Stimulated activated CD8-positive, alpha-beta memory T cell treated with anti-CD3 and anti-CD28 coated beads, Interleukin-7, amount 100 ng/mL, for 4 hours (primary cell): ENCODE data around the gene TP53I11.
A peak's percentile ranks its signal among the peaks of the same experiment; 100 is the strongest.

Experiments used
- DNase-seq, 2 donors: peaks; one replicate each; pipeline ENCODE4 v3.0.0-alpha.2; 2020; ENCODE audit warnings: low read depth in 2 of 2

TP53I11 gene

DNA sequence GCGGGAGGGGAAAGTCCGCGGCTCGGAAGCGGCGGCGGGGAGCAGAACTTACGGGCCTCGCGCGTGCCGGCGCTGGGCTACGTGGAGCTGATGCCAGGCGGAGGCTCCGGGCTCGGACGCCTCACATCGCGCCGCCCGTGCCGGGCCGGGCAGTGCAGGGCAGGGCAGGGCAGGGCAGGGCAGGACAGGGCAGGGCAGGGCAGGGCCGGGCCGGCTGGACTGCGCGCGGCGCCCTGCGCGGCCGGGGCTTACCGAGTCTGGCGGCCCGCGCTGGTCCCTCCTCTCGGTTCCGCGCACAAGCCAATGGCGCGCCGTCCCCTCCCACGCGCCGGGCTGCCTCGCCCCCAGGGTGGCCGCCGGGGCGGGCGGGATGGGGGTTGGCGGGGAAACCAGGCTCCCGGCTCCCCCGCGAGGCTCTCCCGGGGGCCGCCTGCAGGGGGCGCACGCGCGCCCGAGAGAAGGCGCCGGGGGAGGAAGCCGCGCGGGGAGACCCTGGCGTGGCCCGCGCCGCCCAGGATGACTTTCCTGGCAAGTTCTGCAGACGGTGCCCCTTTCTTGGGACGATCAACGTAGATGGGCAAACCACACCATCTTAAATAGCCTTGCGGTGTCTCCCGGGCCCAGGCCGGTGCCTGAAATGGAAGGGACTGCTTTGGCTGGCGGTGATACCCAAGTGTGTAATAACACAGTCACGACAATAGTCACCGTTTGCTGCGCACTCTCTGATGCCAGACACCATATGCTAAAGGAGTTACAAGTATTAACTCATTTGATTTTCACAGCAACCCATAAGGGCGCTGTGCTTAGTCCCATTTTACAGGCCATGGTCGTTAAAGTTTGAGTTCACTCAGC lies at the start of gene TP53I11:
Gene TP53I11, minus strand, starts transcription at position 259 of the 852 bp plus-strand sequence. CDS start 12,548 bp downstream, outside the sequence.
- DNase-seq: peak; percentile 38 to 76

- DNase-seq: no peak
Measured at GRCh38 chr11:44999068-44999467, 48.4 kb upstream of the TP53I11 start.

DNA sequence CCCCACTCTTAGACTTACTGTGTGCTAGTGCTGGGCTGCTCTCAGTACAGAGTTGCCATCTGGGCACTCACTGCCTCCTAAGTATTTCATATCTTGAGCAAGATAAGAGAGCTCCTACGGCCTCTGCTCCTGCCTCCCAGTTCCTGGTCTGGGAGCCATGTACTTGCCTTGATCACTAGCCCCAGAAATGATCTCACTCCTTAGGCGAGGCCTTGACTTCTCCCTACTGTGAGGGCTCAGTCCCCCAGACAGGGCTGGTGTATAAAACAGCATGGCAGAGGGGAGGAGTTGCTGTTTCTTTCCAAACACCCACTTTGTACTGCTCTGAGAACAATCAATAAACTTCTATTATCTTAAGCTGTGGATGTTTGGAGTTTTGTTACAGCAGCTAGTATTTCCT lies 47.4 kb upstream of the TP53I11 start:
- no peak for DNase-seq

GRCh38 chr11:44997566-44997965 lies 46.9 kb upstream of the TP53I11 start:
- DNase-seq: no peak

DNA sequence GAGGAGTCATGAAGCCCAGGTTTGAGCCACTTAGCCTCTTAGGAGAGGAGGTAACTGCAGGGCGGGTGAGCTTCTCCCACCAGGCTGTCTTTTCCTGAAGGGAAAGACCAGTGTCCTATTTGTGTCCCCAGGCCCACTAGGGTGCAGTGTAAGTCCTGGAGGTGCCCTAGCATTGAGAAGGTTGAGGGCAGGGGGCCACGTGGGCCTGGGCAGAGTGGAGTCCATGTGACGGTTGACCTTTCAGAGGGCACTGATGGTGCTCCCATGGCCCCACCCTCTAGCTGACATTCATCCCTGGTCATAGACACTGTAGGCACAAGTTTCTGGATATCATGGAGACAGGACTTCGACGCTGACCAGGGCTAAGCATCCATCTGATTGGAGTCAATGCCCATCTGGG lies 44.1 kb upstream of the TP53I11 start:
- DNase-seq: no peak

- no peak for DNase-seq
Measured at GRCh38 chr11:44993971-44994704, 43.5 kb upstream of the TP53I11 start.

GRCh38 chr11:44992774-44993173 lies 42.1 kb upstream of the TP53I11 start:
- DNase-seq: no peak

- no peak for DNase-seq
Measured at GRCh38 chr11:44992181-44992582, 41.5 kb upstream of the TP53I11 start.

- no peak for DNase-seq
Measured at GRCh38 chr11:44990665-44991064, 40.0 kb upstream of the TP53I11 start.

GRCh38 chr11:44989831-44990566 lies 39.3 kb upstream of the TP53I11 start:
- DNase-seq: no peak

DNA sequence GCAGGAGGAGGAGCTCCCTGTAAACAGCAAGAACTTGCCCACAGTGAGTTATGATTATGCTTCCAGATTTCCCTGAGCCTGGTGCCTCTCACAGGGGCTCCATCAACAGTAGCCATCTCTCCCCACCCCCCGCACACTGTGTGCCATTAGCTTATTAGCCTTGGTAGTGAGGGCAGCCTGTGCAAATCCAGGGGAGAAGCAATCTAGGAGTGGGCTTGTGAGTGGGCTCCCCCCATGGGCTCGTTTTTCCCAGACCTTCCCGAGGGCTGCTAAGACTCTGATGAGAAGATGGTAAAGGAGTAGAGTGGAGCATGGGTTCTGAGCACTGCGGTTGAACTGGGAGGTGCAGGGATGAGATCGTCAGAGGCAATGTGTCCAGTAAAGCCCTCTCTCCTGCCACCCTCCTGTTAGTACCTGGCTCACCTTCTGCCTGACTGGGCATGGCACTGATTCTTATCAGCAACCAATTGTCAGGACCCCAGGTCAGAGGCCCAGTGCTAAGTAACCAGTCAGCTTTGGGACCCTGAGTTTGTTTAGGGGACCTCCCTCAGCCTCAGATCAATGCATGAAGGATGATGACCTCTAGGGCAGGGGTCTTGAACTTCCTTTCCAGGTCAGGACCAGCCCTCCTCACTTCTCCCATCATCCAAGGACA lies 38.4 kb upstream of the TP53I11 start:
- no peak for DNase-seq

GRCh38 chr11:44988111-44988510 lies 37.4 kb upstream of the TP53I11 start:
- DNase-seq: no peak

DNA sequence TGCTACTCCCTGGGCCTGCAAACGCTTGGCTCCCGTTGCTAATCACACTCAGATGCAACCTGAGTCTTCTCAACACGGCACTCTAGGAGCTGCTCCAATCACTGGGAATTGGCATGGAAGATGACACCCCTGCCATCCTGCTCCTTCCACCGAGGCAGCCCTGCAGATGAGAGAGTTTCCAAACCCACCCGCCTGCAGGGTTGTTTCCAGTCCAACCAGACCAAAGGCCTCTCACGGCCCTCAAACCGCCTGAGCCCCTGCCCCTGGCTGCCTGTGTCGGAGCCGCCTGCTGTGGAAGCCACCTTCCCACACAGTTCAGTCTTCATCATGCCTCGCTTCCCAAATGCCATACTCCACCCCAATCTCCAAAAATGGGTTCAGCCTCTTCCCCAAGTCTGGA lies 36.8 kb upstream of the TP53I11 start:
- no peak for DNase-seq

GRCh38 chr11:44986315-44986714 lies 35.6 kb upstream of the TP53I11 start:
- no peak for DNase-seq

GRCh38 chr11:44985721-44986120 lies 35.0 kb upstream of the TP53I11 start:
- no peak for DNase-seq

GRCh38 chr11:44983786-44984185 lies 33.1 kb upstream of the TP53I11 start:
- DNase-seq: no peak

GRCh38 chr11:44982496-44983062 lies 31.9 kb upstream of the TP53I11 start:
- DNase-seq: no peak

DNA sequence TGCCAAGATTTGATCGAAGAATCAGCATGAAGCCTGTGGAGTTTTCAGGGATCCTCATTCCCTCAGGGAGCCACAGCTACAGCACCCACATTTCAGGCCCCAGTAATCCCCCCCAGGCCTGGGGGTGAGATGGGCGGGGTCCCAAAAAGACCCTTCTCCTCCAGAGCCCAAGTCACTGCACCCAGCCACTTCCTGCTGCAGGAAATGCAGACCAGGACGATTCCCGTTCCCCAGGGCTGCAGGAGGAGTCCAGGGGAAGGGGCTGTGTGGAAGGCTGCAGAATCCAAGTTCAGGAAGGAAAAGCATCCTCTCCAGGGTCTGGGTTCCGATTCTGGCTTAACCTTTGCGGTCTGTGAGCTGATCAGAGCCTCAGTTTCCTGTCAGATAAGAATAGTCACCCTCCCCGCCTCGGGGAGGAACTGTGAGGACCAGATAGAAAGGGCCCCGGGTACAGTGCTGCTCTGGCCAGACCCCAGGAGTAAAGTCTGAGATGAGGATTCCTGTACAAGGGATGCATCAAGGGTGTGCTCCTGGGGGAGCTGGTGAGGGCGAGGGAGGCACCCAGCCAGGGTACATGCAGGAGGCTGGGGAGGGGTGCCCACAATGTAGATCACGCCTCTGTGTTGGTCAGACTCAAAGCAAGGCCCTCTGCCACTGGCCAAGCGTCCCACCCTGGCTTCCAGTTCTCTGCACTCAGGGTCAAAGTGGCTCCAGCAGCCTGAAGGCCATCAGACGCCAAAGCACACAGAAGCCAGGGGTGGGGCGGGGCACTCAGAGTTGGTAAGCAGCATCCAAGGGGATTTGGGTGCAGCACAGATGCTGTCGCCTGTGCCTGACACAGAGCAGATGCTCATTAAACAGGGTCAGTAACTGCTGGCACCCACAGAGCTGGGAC lies 30.1 kb upstream of the TP53I11 start:
- no peak for DNase-seq

GRCh38 chr11:44979543-44980399 lies 29.1 kb upstream of the TP53I11 start:
- DNase-seq: no peak

DNA sequence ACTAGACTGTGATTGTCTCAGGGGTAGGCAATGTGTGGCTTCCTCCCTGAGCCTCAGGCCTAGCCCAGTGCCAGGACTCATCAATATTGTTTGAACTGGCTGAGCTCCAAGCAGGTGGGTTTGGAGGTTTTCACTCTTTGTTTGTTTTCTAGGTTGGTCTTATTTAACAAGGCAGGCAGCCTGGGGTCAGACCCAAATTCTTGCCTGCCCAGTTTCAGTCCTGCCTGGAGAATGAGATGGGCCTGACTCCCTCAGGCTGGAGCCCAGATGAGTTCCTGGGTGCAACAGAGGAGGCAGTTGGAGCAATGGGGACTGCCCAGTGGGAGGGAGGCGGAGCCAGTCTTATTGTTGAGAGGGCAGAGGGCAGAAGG lies 28.3 kb upstream of the TP53I11 start:
- DNase-seq: no peak
